ENCODE results near the gene CNOT8. TPM values are rescaled to one million over a fixed set of nuclear protein-coding genes. Genes with fewer than 3 reads are reported as not detected.

CNOT8 gene
- total RNA-seq, 1 experiment from 2014 or later, result 45.0 TPM

- Histone ChIP-seq H3K4me1 (ENCODE audit: control insufficient read depth in 1 of 2, insufficient read depth in 2 of 2, low read length in 2 of 2) (peaks cover 0 to 4% of the 10 kb centered on the region in 2 experiments; a peak in 2 of 4 replicates), H3K79me2 (ENCODE audit: insufficient read depth, low read length) (no peaks in the 10 kb centered on the region), H4K20me1 (ENCODE audit: insufficient read depth) (no peaks in the 10 kb centered on the region), H3K36me3 (ENCODE audit: control insufficient read depth in 1 of 2, insufficient read depth in 2 of 2, low read length in 2 of 2) (no peaks in the 10 kb centered on the region), H3K9ac (ENCODE audit: low read length) (no peak overlapping the region), H3K27ac (ENCODE audit: low read depth, low read length) (no peak overlapping the region), H3K27me3 (ENCODE audit: insufficient read depth, low read length) (no peaks in the 10 kb centered on the region), H3K4me2 (ENCODE audit: low read length) (no peak overlapping the region), H3K9me2 (ENCODE audit: insufficient read depth) (no peaks in the 10 kb centered on the region), H2AFZ (ENCODE audit: low read depth, low read length, poor library complexity, severe bottlenecking) (no peak overlapping the region), H3K9me3 (ENCODE audit: control insufficient read depth in 1 of 2, insufficient read depth in 1 of 2, low read depth in 1 of 2, low read length in 2 of 2) (no peaks in the 10 kb centered on the region), H3K4me3 (replicated peaks in 1 of 2; ENCODE audit: low read depth in 1 of 2, low read length in 2 of 2) (no peak overlapping the region)
- ChIA-PET RAD21 (ENCODE audit: low non-redundant PET in 1 of 2, low total read pairs in 2 of 2, uncharacterized antibody in 2 of 2, unreplicated experiment in 2 of 2) (no interaction called here), CTCF (no interaction called here), POLR2A (no interaction called here)
- no TSS peak for BruUV-seq (replicated peaks)
- intact Hi-C loops (cut with micrococcal nuclease), result loop anchor here (10.0 kb wide), 1 partner anchor 167 kb away; no protein-coding TSS in a partner anchor
- DNase-seq (ENCODE audit: low read depth, low spot score) (no peak), ATAC-seq (no peak)
- TF ChIP-seq POLR2AphosphoS5 (IDR thresholded peaks at IDR 0.05; ENCODE audit: low read depth, low read length) (no peak), RAD21 (IDR thresholded peaks at IDR 0.05; ENCODE audit: low read depth) (no peak), TCF7L2 (IDR thresholded peaks at IDR 0.05; ENCODE audit: borderline replicate concordance, extremely low read depth, insufficient read depth, insufficient read length) (no peak), ZFX (IDR thresholded peaks at IDR 0.05) (no peak), ELF1 (IDR thresholded peaks at IDR 0.05; ENCODE audit: borderline replicate concordance, low read depth) (no peak), EZH2phosphoT487 (IDR thresholded peaks at IDR 0.05; ENCODE audit: borderline replicate concordance) (no peak), SRF (IDR thresholded peaks at IDR 0.05; ENCODE audit: low read depth) (no peak), FOSL1 (IDR thresholded peaks at IDR 0.05; ENCODE audit: low read depth) (no peak)
- TF ChIP-seq, protein P1, sequence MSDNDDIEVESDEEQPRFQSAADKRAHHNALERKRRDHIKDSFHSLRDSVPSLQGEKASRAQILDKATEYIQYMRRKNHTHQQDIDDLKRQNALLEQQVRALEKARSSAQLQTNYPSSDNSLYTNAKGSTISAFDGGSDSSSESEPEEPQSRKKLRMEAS (IDR thresholded peaks at IDR 0.05), result no peak
- TF ChIP-seq, protein P2, sequence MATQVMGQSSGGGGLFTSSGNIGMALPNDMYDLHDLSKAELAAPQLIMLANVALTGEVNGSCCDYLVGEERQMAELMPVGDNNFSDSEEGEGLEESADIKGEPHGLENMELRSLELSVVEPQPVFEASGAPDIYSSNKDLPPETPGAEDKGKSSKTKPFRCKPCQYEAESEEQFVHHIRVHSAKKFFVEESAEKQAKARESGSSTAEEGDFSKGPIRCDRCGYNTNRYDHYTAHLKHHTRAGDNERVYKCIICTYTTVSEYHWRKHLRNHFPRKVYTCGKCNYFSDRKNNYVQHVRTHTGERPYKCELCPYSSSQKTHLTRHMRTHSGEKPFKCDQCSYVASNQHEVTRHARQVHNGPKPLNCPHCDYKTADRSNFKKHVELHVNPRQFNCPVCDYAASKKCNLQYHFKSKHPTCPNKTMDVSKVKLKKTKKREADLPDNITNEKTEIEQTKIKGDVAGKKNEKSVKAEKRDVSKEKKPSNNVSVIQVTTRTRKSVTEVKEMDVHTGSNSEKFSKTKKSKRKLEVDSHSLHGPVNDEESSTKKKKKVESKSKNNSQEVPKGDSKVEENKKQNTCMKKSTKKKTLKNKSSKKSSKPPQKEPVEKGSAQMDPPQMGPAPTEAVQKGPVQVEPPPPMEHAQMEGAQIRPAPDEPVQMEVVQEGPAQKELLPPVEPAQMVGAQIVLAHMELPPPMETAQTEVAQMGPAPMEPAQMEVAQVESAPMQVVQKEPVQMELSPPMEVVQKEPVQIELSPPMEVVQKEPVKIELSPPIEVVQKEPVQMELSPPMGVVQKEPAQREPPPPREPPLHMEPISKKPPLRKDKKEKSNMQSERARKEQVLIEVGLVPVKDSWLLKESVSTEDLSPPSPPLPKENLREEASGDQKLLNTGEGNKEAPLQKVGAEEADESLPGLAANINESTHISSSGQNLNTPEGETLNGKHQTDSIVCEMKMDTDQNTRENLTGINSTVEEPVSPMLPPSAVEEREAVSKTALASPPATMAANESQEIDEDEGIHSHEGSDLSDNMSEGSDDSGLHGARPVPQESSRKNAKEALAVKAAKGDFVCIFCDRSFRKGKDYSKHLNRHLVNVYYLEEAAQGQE (IDR thresholded peaks at IDR 0.05; ENCODE audit: low read depth), result no peak
Observed at GRCh38 chr5:154851351-154851750, 7.1 kb upstream of the CNOT8 start.
